ENCODE measurements around the gene HAAO.
A peak's percentile ranks its signal among the peaks of the same experiment; 100 is the strongest.

HAAO gene

DNA sequence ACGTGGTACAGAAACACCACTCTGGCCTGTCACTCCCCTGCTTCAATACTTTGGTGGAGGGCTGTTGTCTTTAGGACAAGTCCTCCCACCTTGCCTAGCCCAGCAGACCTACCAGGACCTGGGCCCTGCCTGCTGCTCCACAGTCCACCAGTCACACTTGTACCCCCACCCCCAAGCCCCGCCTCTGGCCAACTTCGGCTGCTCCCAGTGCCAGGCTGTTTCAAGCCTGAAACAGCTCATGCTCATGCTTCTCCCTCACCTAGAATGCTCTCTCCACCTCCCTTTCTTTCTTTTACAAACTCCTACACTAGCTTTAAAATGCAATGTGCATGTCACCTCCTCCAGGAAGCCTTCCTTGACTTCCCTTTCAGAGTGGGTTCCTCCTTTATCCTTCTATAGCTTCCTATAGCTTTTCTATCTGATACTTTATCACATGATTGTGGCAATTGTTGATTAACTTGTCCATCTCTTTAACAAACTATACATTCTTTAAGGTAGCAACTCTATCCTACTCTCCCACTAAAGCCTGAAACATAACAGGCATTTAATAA is 23.6 kb downstream of the HAAO start:
- DNase-seq (ENCODE audit: low read depth), result no peak

DNA sequence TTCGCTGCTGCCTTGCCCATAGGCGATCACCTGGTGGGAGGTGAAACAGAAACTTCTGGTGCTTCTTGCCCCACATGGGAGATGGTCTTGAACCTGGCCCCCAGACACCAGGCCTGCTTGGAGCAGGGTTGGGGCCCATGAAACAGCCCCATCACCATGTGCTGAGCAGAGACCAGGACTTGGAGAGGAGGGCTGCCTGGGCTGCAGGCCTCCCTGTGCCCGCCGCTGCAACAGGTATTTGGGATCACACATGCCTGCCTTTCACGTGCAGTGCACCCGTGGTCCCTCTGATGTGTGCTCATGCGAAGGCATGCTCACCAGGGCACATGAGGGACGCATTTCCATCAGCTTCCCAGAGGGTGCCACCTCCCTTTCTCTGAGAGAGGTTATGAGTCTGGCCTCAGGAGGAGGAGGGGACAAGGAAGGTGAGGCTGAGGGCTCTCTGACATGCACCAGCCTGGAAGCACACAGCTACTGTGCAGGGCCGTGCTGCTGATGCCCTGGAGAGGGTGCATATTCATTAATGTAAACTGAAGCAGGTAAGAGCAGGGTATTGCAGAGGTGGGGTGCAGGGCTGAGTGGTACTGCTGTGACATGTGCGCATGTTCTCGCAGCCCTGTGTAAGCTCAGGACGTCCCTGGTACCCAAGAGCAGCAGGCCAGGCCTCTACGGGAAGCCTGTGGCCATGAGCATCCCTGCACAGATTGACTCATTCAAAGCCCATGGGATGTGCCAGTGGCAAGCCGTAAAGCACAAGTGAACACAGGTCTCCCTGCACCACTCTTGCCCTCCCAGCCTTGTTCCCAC is 24.3 kb downstream of the HAAO start:
- no peak for DNase-seq (ENCODE audit: low read depth)

DNA sequence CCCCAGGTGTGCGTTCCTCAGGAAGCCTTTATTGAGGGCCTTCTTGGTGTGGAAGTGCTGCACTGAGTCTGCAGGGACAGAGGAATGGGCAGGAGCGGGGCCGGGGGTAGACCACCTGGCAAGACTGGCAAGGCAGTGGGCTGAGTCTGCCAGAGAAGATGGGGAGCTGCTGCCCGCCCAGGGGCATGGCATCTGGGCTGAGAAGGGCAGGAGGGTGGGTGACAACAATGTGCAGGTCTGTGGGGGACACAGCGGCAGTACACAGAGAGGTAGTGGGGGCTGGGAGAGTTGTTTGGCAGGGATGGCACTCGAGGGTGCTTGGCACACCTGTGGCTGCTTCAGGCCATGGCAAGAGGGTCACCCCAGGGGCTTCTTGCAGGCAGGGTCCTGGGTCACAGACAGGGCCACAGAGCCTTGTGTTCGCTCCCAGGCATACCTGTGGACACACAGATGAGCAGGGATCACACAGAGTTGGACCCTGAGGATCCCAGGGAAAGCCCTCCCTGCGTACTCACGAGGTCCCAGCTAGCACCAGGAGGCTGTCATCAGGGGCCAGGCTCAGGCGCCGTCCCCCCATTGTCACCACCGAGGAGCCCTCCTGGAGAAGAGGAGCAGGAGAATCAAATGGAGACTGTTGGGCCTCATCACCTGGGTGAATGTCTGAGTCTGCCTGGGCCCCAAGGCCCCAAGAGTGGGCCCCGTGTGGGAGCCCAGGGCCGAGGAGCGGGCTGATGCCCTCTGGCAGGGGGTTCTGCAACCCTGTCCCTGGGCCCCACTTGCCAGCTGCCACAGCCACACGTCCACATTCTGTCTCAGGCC is 25.1 kb downstream of the HAAO start:
- no peak for DNase-seq (ENCODE audit: low read depth)

DNA sequence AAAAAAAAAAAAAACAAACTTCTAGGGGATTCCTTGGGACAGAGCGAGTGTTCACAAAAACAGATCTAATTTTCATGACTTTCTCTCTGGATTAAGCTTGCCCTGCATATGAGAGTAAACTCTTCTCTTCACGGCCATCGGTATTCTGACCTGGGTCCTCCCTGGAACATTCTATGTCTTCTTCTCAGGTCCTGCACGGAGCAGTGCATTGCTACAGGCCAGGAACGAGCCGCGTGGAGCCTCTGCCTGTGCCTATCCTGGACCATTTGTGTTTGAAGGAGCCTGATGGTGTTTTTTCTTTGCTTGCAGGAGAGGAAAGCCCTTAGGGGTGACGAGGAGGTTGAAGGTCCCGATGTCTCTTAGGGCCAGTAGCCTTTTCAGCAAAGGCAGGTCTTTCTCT is 26.7 kb downstream of the HAAO start:
- DNase-seq (ENCODE audit: low read depth), result no peak

DNA sequence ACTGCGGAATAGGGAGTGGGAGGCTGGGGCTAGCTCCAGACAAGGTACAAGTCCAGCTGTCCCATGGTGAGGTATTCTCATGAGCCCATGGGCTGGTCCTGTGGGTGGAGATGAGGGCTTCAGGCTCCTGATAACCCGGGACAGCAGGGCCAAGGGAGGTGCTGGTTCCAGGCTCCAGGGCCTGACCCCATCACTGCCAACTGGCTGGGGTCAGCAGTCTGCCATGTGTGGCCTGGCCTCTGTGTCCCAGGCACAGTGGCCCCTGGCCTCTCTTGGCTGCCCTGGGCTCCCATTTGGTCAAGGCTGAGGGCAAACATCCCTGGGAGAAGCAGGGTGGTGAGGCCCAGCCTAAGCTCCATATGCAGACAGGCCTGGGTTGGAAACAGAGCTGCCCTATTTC is 27.5 kb downstream of the HAAO start:
- no peak for DNase-seq (ENCODE audit: low read depth)

DNA sequence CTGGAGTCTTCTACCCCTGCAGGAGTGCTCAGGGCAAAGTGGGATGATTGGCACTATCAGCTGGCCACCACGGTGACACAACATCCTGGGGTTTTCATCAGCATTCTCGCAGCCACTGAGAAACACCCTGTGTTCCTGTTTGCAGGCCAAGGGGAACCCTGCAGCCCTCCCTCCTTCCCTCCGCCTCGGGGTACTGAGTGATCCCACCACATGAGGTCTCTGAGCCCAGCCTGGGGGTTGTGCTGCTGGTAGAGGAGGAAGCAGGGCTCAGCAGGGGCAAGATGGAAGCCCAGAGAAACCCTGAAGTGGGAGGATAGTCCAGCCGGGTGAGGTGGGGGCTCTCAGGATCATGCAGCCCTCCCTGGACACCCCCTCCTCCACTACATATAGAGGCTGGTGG is 28.3 kb downstream of the HAAO start, which contains the start of gene OXER1:
Gene OXER1 (minus strand): TSS at position 40 of the 400 bp plus-strand sequence. CDS start 73 bp downstream, outside the sequence.
- no peak for DNase-seq (ENCODE audit: low read depth)

DNA sequence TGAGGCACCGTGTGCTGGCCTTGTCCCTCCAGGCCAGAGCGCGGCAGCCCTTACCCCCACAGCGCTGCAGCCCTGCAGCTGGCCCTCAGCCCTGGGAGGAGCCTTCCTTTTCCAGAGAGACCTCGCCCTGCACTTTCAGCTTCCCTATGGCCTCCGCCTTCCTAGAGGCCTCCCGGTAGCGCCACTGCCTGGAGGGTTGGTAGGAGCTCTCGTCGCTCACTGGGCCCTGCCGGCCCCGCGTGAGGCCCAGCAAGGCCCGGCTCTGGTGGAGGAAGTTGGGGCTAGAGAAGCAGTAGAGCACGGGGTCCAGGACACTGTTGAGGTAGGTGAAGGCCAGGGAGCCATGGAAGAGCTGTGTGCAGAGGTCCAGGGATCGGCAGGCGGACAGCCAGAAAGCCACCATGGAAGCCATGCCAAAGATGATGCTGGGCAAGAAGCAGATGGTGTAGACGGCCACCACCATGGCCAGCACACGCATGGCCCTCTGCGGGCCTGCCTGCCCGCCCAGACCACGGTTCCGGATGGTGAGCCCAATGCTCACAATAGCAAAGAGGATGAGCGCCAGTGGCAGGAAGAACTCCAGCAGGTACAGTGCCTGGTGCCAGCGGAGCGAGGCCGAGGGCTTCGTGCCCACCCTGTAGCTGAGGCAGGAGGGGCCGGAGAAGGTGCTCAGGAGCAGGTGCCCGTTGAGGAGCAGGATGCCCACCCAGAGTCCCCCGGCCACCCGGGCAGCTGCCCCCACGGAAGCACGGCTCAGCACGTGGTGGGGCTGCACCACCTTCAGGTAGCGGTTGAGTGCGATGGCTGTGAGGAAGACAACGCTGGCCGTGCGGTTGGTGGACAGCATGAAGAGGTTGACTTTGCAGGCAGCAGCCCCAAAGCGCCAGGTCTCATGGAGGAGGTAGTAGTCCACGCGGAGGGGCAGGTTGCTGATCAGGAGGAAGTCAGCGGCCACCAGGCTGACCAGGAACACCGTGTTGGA is 29.3 kb downstream of the HAAO start:
- no peak for DNase-seq (ENCODE audit: low read depth)

DNA sequence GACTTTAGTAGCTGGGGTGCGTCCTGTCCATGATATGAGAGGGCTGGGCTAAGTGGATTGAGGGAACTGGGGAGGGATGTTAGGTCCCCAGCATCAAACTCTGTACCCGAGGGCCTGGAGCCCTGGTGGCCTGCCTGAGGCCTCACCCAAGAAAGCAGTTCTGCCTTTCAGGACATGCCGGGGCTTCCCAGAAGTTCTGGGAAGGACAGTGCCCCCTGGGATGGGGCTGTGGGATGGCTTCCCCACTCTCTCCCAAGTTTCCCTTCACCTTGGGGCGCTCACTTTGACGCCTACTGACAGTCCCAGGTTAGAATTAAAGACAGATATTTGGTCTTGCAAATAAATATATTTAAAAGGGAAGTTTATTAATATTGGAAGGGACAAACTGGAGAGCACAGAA is 30.2 kb downstream of the HAAO start:
- no peak for DNase-seq (ENCODE audit: low read depth)

DNA sequence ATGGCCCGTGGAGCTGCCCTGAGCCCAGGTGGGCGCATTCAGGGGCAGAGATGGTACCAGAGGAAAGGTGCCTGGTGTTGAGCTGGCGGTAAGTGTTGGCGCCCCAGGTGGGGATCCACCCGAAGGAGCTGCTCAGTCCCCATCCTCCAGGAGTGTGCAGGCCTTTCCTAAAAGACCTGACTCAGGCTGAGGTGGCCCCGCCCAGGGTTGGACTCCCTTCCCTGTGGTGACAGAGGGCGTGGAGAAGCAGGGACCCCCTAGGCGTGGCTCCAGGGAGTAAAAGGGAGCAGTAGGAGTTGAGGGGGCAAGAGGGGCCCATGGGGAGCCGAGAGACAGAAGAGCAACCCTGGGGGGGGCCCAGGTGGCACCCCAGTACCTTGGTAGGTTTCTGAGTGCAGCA is 30.8 kb downstream of the HAAO start:
- DNase-seq (ENCODE audit: low read depth), result no peak

DNA sequence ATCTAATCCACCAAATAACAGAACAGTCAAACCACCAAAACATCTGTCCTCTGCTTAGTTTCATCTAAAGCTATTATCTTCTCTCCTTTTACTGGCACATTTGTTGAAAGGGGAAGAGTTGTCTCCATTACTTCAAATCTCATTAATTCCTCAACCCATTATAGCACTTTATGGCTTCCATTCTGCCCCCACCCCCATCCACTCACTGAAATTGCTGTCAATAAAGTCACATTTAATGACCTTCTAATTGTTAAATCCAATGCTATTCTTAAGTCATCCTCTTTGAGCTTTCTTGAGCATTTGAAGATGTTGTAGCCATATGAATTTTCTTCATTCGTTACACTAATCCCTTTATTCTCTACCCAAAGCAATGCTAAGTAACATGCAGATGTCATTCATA is 33.6 kb downstream of the HAAO start:
- DNase-seq (ENCODE audit: low read depth), result no peak

DNA sequence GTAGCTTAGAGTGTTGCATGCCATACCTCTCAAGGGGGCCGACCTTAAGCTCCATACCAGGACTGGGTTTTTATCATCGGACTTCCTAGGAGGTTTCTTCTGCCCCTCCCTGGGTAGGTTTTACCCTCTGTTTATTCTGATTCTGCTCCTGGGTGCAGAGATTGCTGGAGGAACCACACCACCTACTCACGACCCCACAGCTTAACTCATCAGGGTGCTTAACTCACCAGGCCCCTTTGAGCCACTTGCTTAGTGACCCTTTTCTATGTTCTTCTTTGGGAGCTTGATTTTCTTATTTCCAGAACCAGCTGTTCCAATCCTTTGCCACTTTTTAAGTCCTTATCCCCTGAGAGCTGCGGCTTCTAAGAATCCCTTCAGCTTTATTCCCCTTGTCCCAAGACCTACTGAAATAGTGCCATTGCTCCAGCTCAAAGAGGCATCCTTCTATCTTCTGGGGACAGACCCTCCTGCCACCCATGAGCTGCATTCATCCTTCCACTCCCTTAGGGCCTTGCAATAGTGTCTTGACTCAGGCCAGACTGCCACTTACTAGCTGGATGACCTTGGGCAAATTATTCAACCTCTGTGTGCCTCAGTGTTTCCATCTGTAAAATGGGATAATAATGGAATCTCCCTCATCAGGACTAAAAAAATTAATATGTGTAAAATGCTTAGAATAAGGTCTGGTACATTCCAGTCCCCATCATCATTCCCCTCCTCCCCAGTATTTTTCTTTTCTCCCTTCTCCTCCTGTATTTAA is 34.2 kb downstream of the HAAO start:
- no peak for DNase-seq (ENCODE audit: low read depth)

DNA sequence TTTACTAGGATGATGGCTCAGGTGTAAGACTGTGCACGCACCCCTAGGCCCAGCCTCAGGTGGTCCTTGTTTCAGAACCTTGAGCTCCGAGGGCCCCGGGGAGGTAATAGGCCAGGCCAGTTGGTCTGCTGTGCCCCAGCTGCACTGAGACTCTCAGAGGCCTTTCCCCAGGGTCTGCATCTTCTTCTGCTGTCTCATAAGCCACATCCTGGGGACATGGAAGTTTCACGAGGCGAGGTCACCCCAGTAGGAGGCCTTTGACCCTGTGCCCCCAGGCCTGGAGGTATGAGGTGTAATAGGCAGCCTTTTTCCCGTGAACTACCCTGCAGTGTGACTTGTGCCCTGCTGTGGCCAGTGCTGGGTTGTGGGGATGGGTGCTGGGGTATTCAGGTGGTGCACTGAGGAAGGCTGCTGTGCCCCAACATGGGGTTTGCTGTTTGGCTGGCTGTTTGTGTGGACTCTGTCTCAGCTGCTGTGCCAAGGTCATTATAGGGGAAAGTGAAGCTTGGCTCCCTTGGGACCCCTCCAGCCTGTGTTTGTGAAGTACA is 35.3 kb downstream of the HAAO start:
- DNase-seq (ENCODE audit: low read depth), result no peak

DNA sequence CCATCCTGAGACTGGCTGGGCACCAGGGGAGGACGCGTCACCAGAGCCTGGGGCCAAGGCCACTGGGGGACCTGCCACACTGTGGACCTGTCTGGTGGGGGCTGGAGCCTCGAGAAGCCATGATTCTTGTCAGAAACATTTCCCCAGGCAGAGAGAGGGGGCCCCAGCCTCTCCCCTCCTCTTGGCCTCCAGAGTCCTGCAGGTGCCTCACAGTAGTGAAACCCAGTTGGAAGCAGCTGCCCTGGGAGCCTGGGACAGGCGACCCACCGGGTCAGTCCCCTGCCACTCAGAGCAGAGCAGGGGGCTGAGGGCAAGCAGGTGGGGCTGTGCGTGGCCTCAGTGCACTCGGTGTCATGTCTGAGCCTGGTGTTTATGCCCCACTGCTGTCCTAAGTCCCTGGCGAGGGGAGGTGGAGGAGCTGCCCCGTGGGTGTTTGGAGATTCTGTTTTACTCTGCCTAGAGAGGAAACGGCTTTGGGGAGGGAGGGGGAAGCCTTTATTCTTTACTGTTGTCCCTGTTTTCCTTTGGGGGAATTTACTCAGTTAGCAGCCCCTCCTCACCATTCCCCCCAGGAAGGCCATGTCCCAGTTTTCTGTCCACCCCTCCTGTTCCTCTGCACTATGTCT is 36.1 kb downstream of the HAAO start:
- DNase-seq (ENCODE audit: low read depth), result no peak

DNA sequence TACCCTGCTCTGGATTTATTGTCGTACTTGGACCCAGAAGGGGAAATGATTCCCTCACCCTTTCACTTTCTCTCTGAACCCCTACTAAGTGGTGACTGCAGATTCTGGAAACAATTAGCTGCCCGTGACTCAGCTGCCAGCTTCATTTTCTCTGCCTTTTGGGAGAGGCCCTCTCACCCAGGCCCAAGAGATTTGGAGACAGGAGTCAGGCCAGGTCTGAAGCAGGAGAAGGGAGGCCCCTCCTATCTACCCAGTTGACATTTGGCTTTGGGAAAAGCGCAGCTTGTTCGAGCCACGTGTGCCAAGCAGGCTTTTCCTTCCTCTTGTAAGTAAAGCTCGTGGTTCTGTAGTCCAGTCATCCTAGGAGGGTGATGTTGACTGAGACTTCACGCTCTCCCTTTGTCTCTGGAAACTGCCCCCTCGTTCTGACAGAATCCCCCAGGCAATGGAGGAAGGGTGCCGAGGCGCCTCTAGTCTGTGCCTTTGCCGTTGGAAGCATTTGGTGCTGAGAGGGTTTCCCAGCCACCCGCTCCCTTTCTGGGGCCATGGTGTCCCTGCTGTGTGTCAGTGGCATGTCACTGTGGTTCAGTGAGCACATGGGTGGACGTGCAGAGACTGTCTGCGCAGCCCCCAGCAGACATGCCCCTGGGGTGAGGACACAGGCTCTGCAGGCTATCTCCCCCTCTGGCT is 37.0 kb downstream of the HAAO start:
- DNase-seq (ENCODE audit: low read depth), result no peak

DNA sequence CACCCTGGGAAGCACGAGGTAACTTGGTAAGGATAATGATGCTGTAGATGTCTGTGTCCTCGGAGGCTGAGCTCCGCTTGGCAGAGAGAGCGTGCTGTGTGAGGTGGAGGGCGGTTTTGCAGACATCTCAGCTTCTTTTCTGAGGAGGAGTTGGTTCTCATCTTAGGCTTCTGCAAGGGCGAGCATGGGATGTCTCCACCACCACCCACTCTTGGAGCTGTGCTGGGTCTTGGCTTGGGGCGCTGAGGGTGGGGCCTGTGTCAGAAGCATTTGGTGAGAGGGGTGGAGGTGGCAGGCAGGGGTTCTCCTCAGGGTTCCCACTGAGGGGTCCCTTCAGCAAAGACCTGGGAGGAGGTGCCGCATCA is 37.6 kb downstream of the HAAO start:
- DNase-seq (ENCODE audit: low read depth), result no peak

DNA sequence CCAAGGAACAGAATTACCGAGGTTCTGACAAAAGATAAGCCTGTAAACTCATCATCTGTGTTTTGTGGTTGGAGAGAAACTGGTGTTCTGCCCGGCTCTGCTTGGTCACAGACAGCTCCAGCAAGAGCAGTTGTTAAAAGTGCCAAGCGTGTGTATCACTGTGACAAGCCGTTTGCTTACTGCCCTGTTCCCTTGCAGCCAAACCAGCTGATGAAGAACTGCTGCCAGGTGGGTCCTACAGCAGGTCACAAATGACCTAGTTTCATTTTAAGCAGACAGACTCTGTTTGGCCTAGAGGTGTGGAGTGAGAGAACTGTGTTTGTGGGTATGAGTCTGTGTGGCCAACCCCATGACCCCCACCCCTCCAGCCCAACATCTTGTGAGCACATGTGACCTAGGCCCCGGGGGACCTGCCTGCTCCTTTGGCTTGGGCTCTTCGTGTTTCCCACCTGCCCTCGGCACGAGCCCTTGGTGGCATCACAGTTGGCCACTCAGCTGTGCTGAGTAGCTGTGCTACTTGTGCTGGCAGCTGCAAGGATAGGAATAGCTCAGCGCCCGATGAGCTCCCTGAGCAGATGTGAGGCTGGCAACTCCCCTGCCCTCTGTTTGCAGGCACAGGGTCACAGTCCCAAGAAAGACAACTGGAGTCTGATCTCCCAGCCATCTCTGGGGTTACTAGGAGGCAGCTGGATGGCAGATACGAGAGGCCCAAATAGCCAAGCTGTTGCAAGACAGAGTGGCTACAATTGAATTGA is 38.2 kb downstream of the HAAO start:
- peak; percentile 14 for DNase-seq (ENCODE audit: low read depth)

DNA sequence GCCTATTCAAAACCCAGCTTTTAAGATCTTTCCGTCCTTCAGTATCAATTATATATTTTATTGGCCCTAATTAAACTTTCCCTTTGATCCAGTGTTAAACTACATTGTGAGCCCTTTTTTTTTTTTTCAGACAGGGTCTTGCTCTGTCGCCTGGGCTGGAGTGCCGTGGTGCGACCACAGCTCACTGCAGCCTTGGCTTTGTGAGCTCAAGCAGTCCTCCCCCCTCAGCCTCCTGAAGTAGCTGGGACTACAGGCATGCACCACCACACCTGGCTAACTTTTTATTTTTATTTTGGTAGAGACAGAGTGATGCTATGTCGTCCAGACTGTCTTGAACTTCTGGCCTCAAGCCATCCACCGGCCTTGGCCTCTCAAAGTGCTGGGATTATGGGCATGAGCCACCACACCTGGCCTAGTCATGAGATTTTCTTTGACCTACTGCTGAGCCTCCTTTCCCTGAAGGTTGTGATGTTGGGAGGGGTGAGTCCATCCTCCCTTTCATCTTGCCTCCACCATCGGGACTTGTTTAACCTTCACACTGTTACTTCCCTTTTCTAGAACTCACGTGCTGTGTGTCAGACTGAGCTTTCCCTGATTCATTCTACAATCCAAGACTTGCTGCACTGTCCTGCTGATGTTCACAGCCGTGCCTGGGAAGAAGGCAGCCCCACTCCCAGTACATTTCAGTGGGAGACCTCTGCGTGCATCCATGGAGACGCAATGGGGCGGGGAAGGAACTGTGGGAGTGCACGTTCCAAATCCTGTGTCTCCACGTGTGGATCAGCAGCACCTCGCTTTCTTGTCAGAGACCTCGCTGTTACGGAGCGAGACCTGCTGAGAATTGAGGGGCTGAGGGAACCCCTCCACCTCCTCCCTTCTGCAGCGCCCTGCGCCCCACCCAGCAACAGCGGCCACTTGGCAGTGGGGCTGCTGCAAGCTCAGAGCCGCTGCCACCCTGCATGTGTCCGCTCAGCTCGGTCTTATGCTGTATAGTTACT is 39.3 kb downstream of the HAAO start:
- no peak for DNase-seq (ENCODE audit: low read depth)

DNA sequence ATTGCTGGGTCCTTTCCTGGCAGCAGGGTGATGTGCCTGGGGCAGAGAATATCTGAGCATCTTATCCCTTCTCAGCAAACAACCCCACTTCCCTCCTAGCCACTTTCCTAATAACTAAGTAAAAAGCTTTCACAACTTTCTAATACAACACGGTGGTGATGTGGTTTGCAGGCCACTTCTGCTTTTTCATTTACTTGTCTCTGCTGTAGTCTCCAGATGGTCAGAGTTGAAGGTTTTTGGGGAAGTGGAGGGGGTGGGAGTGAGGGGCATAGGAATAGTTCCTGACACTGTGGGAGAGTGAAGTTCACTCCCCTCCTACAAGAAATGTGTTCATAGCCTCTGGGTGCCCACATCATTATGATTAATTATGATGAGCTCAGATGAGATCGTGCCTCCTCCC is 40.1 kb downstream of the HAAO start:
- no peak for DNase-seq (ENCODE audit: low read depth)

Measured in iris pigment epithelial cell (primary cell).